Measurements from ENCODE around the gene LCE7A.

The LCE7A gene

GRCh38 chr1:152880907-152881306 lies 21.1 kb downstream of the LCE7A start:
- no peak for DNase-seq (ENCODE audit: low spot score)

- no peak for DNase-seq (ENCODE audit: low spot score)
Measured at GRCh38 chr1:152884085-152884484, 24.3 kb downstream of the LCE7A start.

GRCh38 chr1:152884506-152884905 lies 24.7 kb downstream of the LCE7A start:
- no peak for DNase-seq (ENCODE audit: low spot score)

GRCh38 chr1:152884966-152885624 lies 25.3 kb downstream of the LCE7A start:
- DNase-seq (ENCODE audit: low spot score), result no peak

GRCh38 chr1:152886085-152886484 lies 26.3 kb downstream of the LCE7A start:
- no peak for DNase-seq (ENCODE audit: low spot score)

GRCh38 chr1:152886758-152887409 lies 27.1 kb downstream of the LCE7A start:
- no peak for DNase-seq (ENCODE audit: low spot score)

- no peak for DNase-seq (ENCODE audit: low spot score)
Measured at GRCh38 chr1:152888126-152888525, 28.3 kb downstream of the LCE7A start.

DNA sequence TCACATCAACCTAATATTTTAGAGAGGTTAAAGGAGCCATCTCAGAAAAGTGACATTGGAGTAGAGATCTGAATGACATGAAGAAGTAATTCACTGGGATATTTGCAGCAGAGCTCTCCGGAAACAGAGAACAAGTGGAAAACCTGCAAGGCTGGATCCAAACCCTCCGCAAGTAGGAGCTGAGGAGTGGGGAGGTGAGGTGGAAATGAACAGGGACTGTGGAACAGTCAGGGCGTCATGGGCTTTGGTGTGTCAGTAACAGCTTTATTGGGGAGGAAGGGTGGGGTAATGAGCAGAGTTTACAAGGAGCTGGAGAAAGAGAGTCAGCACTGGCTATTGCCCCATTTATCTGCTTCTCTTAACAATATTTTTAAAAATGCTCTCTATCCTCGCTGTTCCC lies 39.2 kb downstream of the LCE7A start:
- no peak for DNase-seq (ENCODE audit: low spot score)

GRCh38 chr1:152899883-152900282 lies 40.1 kb downstream of the LCE7A start:
- DNase-seq (ENCODE audit: low spot score), result no peak

GRCh38 chr1:152901631-152902030 lies 41.8 kb downstream of the LCE7A start:
- DNase-seq (ENCODE audit: low spot score), result no peak

- DNase-seq (ENCODE audit: low spot score), result no peak
Measured at GRCh38 chr1:152902636-152903035, 42.8 kb downstream of the LCE7A start.

GRCh38 chr1:152904688-152905440 lies 45.1 kb downstream of the LCE7A start:
- DNase-seq (ENCODE audit: low spot score), result no peak

DNA sequence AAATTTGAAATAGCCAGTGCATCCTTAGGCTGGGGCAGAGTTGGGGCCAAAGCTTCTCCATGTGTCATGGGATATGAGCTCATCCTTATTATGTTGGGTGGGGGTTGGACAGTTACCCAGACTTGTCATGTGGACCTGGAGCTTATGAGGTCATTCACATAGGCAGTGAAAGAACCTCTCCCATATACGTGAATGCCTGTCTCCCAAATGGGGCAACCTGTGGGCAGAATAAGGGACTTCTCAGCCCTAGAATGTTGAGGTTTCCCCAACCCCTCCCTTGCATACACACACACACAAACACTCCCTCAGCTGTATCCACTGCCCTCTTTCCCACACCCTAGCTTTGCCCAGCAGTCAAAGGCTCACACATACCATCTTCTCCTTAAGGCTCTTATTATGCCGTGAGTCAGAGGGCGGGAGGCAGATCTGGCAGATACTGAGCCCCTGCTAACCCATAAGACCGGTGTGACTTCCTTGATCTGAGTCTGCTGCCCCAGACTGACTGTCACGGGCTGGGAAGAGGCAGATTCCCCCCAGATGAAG lies 46.3 kb downstream of the LCE7A start:
- DNase-seq (ENCODE audit: low spot score), result no peak

DNA sequence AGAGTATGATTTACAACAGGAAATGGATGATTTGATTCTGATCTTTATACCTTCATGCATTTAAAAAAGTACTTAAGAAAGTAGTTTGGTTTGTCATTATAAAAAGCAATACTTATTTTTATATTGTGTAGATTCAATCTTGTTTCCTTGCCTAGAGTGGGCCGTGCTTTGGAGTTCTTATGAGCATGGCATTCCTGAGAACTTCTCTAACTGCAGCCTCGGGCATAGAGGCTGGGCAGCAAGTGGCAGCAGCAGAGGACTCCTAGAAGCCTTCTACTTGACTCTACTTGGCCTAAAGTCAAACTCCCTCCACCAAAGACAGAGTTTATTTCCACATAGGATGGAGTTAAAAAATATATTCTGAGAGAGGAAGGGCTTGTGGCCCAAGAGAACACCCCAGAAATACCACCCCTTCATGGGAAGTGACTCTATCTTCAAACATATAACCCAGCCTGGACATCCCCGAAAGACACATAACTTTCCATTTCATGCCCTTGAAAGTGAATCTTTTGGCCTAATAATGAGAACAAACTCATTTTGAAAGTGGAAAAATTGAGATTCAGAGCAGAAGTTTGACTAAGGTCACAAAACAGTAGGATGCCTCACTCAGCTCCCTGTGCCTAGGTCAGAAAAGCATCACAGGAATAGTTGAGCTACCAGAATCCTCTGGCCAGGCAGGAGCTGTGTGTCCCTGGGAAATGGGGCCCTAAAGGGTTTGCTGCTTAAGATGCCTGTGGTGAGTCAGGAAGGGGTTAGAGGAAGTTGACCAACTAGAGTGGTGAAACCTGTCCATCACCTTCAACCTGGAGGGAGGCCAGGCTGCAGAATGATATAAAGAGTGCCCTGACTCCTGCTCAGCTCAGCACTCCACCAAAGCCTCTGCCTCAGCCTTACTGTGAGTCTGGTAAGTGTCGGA lies 48.1 kb downstream of the LCE7A start, which contains the start of gene IVL:
Gene IVL (plus strand): TSS at position 861 of the 916 bp plus-strand sequence. CDS start 1,252 bp downstream, outside the sequence.
- no peak for DNase-seq (ENCODE audit: low spot score)

GRCh38 chr1:152909206-152909605 lies 49.4 kb downstream of the LCE7A start:
- DNase-seq (ENCODE audit: low spot score), result no peak
